ENCODE data around the gene HOXC9.

DNA sequence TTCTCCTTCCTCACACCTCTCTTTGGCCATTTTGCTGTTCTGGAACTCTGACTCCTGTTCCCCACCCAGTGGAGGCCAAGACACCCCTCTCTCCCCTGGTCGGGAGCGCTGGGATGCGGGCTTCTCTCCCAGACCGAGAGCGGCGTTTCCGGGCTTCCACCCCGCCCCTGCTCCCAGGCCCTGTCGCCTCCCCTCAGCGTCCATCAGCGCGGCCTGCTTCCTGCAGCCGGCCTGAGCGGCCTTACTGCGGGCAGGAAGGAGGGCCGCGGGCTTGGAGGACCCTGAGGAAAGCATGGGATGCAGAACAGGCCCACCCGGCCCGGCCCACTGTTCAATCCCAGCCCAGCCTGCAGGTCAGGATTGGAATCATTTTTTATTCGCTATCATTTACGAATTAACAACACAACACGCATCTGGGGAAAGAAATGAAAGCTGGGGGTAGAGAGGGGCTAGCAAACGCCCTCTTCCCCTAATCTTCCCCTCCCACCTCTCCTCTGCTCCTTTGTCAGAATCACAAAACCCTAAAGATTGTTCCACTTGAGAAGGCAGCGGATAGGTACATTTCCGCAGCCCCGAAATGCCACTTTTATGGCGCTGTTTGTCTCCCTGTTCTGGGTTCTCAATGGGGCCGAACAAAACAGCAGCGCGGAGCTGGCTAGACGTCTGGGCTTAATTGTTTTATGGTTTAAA lies 5.0 kb downstream of the HOXC9 start:
- TF ChIP-seq POLR2A (IDR thresholded peaks at IDR 0.05; ENCODE audit: borderline replicate concordance, extremely low read depth, insufficient read depth, insufficient read length) = no peak
- TF ChIP-seq, protein P1, sequence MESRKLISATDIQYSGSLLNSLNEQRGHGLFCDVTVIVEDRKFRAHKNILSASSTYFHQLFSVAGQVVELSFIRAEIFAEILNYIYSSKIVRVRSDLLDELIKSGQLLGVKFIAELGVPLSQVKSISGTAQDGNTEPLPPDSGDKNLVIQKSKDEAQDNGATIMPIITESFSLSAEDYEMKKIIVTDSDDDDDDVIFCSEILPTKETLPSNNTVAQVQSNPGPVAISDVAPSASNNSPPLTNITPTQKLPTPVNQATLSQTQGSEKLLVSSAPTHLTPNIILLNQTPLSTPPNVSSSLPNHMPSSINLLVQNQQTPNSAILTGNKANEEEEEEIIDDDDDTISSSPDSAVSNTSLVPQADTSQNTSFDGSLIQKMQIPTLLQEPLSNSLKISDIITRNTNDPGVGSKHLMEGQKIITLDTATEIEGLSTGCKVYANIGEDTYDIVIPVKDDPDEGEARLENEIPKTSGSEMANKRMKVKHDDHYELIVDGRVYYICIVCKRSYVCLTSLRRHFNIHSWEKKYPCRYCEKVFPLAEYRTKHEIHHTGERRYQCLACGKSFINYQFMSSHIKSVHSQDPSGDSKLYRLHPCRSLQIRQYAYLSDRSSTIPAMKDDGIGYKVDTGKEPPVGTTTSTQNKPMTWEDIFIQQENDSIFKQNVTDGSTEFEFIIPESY (IDR thresholded peaks at IDR 0.05; ENCODE audit: extremely low read depth, insufficient replicate concordance, low read length) = no peak
- TF ChIP-seq CTCF (IDR thresholded peaks at IDR 0.05 in 2 of 3, conservative IDR thresholded peaks at IDR 0.05 in 1 of 3; ENCODE audit: borderline replicate concordance in 1 of 3, insufficient read depth in 1 of 3, low read depth in 2 of 3, low read length in 2 of 3) = no peak
- TF ChIP-seq SP1 (IDR thresholded peaks at IDR 0.05; ENCODE audit: low read depth) = no peak
- TF ChIP-seq EZH2 (IDR thresholded peaks at IDR 0.05) = no peak
- TF ChIP-seq POLR2AphosphoS5 (IDR thresholded peaks at IDR 0.05; ENCODE audit: low read depth, low read length) = no peak
- no peak for TF ChIP-seq RAD21 (IDR thresholded peaks at IDR 0.05; ENCODE audit: low read depth)
- TF ChIP-seq EZH2phosphoT487 (IDR thresholded peaks at IDR 0.05; ENCODE audit: borderline replicate concordance) = no peak
- no peak for TF ChIP-seq ATF3 (IDR thresholded peaks at IDR 0.05)
- TF ChIP-seq MAX (IDR thresholded peaks at IDR 0.05) = no peak
- TF ChIP-seq, protein P2, sequence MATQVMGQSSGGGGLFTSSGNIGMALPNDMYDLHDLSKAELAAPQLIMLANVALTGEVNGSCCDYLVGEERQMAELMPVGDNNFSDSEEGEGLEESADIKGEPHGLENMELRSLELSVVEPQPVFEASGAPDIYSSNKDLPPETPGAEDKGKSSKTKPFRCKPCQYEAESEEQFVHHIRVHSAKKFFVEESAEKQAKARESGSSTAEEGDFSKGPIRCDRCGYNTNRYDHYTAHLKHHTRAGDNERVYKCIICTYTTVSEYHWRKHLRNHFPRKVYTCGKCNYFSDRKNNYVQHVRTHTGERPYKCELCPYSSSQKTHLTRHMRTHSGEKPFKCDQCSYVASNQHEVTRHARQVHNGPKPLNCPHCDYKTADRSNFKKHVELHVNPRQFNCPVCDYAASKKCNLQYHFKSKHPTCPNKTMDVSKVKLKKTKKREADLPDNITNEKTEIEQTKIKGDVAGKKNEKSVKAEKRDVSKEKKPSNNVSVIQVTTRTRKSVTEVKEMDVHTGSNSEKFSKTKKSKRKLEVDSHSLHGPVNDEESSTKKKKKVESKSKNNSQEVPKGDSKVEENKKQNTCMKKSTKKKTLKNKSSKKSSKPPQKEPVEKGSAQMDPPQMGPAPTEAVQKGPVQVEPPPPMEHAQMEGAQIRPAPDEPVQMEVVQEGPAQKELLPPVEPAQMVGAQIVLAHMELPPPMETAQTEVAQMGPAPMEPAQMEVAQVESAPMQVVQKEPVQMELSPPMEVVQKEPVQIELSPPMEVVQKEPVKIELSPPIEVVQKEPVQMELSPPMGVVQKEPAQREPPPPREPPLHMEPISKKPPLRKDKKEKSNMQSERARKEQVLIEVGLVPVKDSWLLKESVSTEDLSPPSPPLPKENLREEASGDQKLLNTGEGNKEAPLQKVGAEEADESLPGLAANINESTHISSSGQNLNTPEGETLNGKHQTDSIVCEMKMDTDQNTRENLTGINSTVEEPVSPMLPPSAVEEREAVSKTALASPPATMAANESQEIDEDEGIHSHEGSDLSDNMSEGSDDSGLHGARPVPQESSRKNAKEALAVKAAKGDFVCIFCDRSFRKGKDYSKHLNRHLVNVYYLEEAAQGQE (IDR thresholded peaks at IDR 0.05; ENCODE audit: low read depth) = no peak
- no peak for TF ChIP-seq TCF7L2 (IDR thresholded peaks at IDR 0.05; ENCODE audit: borderline replicate concordance, extremely low read depth, insufficient read depth, insufficient read length)
- TF ChIP-seq ZFX (IDR thresholded peaks at IDR 0.05) = no peak
- no peak for TF ChIP-seq ZNF274 (IDR thresholded peaks at IDR 0.05; ENCODE audit: low read depth, low read length)

Measured in HCT116 (cell line).